ENCODE results near the gene UBL4B. TPM values are rescaled to one million over a fixed set of nuclear protein-coding genes. Genes with fewer than 3 reads are reported as not detected.

UBL4B gene
- polyA plus RNA-seq, 3 donors, result not detected

GRCh38 chr1:110112656-110113055 lies 413 bp downstream of the UBL4B start:
- DNase-seq (ENCODE audit: low read depth in 3 of 3, low spot score in 2 of 3), result no peak

DNA sequence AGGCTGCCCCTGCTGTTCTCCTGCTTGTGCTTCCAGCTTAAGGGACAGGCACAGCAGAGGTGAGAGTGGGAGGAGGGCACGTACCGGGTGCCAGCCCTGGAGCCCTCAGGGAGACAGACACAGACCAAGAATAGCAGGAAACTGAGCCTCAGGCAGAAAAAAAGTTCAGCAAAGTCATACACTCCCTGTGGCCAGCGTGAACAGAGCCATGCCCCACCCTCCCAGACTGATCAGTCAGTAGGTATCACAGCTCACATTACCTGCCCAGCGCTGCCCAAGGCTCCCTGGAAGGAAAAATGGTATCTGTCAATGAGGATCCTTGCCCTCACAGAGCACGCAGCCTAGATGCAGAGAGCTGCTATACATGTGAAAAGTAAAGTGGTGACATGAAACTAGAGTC lies 1.3 kb downstream of the UBL4B start:
- no peak for DNase-seq (ENCODE audit: low read depth in 3 of 3, low spot score in 2 of 3)

DNA sequence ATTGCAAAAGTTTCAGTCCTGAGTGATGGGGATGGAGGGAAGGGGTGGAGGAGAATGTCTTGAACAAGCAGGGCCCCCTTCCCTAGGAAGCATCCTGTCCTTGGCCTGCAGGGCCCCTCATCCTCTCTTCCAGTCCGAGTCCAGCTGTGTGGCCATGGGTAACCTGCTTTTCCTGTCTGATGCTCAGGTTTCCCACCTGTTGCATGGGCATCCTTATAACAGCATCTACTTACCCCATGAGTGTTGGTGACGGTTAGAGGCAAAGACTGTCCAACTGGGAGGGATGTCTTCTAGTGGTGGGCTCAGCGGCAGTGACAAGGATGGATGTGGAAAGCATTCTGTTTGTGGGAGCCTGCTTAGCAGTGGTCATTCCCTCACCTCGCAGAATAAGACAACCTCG lies 1.9 kb downstream of the UBL4B start:
- DNase-seq (ENCODE audit: low read depth in 3 of 3, low spot score in 2 of 3), result no peak

- DNase-seq (ENCODE audit: low read depth in 3 of 3, low spot score in 2 of 3), result no peak
Observed at GRCh38 chr1:110114784-110115183, 2.5 kb downstream of the UBL4B start.

- no peak for DNase-seq (ENCODE audit: low read depth in 3 of 3, low spot score in 2 of 3)
Observed at GRCh38 chr1:110118636-110119396, 6.6 kb downstream of the UBL4B start.

- DNase-seq (ENCODE audit: low read depth in 3 of 3, low spot score in 2 of 3), result no peak
Observed at GRCh38 chr1:110119843-110120242, 7.6 kb downstream of the UBL4B start.

DNA sequence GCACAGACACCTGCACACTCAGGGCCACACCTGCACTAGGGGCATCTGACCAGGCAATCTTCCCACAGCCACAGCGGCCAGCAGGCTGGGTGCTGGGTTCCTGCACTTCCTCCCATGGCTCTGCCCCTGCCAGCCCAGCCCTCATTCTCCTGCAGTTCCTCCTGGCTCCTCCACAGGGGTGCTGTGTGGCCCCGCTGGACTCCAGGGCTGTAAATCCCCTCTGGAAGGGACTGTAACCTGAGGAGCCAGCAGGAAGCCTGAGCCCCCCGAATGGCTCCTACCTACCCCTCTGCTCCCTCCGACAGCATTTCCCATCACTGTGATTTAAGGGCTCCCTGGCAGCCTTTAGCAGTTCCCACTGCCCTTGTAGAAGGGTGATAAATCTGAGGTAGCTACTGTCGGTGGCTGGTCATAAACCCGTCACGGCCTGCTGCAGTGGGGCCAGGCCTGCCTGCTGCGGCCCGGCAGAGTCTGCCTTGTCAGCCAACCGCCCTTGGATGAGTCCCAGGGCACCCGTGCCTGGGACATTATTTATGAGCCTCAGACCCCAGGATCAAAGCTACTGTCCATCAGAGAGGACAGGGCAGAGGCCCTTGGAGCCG lies 8.8 kb downstream of the UBL4B start:
- peak; percentile 50 to 72 (median 62) for DNase-seq (ENCODE audit: low read depth in 3 of 3, low spot score in 2 of 3)

DNA sequence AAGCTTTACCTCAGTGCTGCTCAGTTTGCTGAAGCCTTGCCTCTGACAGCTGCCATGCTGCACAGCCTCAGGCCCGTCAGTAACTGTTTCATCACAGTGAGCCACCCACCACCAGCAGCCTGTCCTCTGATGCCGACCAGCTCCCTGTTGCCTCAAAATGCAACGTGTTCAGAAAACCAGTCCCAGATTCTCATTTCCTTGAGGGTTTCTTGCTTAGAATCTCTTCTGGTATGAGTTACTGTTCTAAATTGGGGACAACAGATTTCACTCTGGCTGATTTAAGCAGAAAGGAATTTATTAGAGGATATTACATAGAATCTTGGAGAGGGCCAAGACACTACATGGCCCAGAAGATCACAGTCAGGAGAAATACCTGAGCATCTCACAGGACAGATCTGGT lies 11.0 kb downstream of the UBL4B start:
- DNase-seq (ENCODE audit: low read depth in 3 of 3, low spot score in 2 of 3), result no peak

DNA sequence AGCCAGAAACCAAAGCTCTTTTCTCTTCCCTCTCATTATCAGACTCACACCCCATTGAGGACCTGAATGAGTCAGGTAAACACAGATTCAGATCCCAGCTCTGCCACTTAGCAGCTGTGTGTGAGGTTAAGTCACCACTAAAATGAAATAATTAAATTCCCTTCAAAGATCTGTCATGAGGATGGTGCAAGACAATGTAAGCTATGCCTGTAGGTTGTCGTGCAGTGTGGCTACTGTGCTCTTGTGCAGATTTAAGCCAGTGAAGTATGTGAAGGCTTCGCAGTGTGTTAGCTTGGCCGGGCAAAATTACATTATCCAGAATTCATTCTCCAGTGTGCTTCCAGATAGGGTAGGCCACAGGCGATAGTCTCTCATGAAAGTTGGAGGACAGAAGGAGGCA lies 13.6 kb downstream of the UBL4B start:
- DNase-seq (ENCODE audit: low read depth in 3 of 3, low spot score in 2 of 3), result no peak

DNA sequence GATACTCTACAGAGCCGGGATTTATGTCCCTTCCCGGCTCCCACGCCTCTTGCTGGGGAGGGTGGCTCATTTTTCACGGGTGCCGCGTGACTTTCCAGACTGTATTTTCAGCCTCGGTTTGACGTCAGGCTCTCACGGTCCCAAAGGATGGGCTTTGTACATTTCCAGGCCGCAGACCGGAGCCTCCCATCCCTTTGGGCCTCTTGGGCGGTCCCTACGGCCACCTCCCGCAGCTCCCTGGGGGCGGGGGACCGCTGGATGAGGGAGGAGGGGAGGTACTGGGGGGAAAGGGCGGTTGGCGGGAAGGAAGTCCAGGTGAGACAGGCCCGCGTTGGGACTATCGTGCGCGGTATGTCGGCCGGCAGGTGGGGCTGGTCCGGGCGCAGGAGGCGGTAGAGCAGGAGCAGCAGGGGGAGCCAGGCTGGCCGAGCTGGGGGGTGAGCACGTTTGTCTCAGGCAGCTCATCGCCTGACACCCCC lies 17.9 kb downstream of the UBL4B start:
- no peak for DNase-seq (ENCODE audit: low read depth in 3 of 3, low spot score in 2 of 3)

DNA sequence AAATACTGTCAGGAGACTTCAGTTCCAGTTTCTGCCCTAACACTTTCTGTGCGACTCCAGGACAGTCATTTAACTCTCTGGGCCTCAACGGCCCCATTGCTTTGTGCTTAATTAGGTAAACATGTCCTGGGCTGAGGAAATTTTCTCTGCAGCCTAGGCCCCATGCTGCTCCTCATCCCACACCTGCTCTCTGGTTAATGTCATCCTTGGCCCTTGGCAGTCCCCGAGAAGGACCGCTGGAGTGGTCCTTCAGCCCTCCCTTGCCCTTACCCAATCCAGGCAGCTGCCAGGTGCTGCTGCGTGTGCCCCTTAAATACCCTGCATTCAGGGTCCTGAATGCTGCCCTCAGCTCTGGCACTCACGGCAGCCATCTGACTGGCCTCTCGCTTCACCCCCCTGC lies 18.7 kb downstream of the UBL4B start:
- DNase-seq (ENCODE audit: low read depth in 3 of 3, low spot score in 2 of 3), result no peak

GRCh38 chr1:110132682-110133081 lies 20.4 kb downstream of the UBL4B start:
- no peak for DNase-seq (ENCODE audit: low read depth in 3 of 3, low spot score in 2 of 3)

DNA sequence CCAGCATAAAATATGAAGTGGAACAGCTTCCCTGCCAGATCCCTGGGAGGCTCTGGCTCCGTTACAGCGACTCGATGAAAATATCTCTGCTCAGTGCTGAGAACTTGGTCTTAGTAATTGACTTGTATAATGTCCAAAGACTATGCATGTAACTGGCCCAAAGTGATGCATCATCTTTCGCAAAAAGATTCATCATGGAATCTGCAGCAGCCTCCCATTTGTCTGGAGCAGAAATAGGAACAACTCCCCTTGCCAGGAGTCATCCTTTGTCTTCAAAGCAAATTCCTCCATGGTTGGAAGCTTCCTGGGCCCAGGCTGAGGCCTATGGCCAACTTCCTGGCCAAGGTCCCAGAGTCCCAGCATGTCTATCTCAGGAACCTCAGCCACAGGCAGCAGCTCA lies 21.2 kb downstream of the UBL4B start:
- DNase-seq (ENCODE audit: low read depth in 3 of 3, low spot score in 2 of 3), result no peak

GRCh38 chr1:110134050-110134595 lies 21.9 kb downstream of the UBL4B start:
- no peak for DNase-seq (ENCODE audit: low read depth in 3 of 3, low spot score in 2 of 3)

DNA sequence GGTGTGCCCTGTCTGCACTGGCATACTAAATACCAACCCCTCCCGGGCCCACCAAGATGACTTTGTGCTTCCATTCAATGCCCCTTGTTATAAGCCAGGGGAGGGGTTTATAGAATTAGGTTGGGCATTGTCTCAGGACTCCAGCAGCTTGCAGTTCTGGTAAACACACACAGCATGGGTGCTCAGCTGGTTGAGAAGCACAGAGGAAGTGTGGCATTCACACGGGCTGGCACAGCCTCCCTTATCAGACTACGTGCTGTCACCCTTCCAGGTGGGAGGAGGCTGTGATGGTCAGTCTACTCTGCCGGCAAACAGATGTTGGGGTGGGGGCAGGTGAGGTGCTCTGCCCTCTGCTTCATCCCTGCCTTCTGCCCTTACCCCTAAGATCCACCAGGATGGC lies 23.0 kb downstream of the UBL4B start:
- no peak for DNase-seq (ENCODE audit: low read depth in 3 of 3, low spot score in 2 of 3)

DNA sequence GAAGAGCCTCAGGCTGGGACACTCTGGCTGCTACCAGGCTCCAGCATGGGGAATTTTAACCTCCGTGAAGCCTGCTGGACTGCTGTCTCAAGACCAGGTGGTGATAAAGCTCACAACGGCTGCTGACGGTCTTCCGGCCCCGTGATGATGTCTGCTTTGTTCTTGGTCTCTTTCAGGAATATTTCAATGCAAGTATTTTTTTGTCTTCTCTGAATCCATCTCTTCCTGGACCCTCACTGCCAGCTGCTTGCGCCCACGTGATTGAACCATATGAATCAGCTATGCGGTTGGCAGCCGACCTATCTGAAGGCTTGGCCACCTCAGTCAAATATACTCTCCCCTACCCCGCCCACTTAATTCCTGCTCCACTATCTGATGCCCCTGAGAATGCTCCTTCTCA lies 23.4 kb downstream of the UBL4B start:
- no peak for DNase-seq (ENCODE audit: low read depth in 3 of 3, low spot score in 2 of 3)

DNA sequence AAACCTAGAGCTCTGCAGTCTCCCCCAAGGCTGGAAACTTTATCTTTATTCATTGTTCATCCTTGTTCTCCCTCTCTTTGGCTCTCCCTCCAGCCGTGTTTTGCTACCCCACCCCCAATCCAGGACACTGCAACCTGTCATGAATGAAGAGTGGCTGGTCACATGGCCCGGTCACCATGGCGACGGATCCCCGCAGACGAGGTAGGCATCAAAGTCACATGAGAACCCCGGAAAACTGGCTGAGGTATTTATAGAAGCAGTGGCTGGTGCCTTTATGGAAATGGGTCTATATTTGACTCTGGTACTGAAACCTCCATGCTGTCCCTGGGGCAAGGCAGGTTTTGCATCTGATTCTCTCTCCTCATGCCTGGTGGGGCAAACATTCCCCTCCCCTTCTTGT lies 24.7 kb downstream of the UBL4B start:
- DNase-seq (ENCODE audit: low read depth in 3 of 3, low spot score in 2 of 3), result no peak

- DNase-seq (ENCODE audit: low read depth in 3 of 3, low spot score in 2 of 3), result no peak
Observed at GRCh38 chr1:110138956-110139355, 26.7 kb downstream of the UBL4B start.

DNA sequence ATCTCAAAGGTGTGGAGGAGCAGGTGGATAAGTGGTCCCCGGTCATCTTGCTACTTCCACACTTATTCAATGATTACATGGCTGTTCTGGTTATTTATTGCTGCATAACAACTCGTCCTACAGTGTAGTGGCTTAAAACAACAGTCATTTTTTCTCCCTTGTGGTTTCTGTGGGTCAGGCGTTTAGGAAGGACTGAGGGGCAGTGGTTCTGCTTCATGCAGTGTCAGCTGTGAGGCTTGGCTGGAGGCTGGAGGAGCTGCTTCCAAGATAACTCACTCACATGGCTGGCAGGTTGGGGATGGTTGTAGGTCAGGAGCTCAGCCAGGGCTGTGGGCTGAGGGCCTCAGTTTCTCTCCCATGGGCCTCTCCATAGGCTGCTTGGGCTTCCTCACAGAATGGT lies 32.1 kb downstream of the UBL4B start:
- DNase-seq (ENCODE audit: low read depth in 3 of 3, low spot score in 2 of 3), result no peak

- no peak for DNase-seq (ENCODE audit: low read depth in 3 of 3, low spot score in 2 of 3)
Observed at GRCh38 chr1:110148961-110149360, 36.7 kb downstream of the UBL4B start.

GRCh38 chr1:110150330-110151174 lies 38.3 kb downstream of the UBL4B start, which contains the start of gene SLC6A17:
Gene SLC6A17, plus strand, starts transcription at chr1:110150494. Its CDS starts 16,436 bp downstream, at chr1:110166930.
- DNase-seq (ENCODE audit: low read depth in 3 of 3, low spot score in 2 of 3), result no peak

Measured in right renal cortex interstitium (tissue), 3 donors.